Erythroblast (primary cell): Measurements from ENCODE around the gene CDKN1A.

Source experiments
- GATA1 ChIP-seq: IDR thresholded peaks from 2 replicates; pipeline ENCODE4 v1.6.1; 2011; ENCODE audit warnings: low read depth, mild to moderate bottlenecking, control low read depth, low read length, moderate library complexity
- POLR2A ChIP-seq: IDR thresholded peaks from 2 replicates; pipeline ENCODE4 v1.6.1; 2011; ENCODE audit warnings: mild to moderate bottlenecking, low read length

DNA sequence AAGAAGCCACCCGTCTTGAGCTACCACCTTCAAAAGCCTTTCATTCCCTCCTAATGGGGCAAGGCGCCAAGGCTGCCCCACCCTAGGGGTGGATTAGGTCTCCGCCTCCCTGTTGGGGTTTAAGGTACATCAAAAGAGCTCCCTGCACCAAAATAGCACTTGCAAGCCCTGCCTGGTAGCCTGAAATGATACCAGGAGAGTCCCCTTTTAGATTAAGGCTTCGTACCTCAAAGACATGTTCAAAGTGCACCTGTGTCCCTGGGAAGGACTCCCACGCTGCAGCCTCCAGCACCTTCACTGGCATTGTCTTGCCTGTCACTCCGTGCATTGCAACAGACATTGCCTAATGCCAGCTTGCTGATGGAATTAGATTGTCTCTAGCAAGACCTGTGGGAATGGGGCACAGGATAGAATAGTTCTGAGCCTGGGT, 15.7 kb upstream of the CDKN1A start:
- TF ChIP-seq POLR2A (no peak), GATA1 (no peak)
